Measurements from ENCODE around the gene C20orf144.
"Not testable (repeated sequence)": the region's sequence is repeated elsewhere in the genome, so short reads cannot be mapped to it uniquely, and the experiment has no call there.

C20orf144 gene

DNA sequence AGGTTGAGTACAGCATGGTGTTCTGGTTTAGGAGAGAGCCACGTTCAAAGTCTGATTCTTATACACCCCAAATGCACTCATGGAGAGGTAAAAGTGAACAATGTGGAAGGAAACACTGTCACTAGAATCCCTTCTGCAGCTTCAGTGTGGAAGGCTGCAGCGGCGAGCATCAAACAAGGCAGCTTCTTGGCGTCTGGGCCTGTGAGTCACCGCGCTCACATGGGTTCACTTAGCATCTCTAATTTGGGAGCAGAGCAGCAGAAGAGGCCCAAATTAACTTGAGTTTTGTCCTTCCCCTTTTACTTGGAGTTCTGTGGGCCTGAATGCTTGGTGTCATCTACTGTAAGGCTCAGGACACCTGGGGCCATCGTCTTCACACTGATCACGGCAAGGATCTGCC lies 35.0 kb downstream of the C20orf144 start:
- DNase-seq (ENCODE audit: low read depth) = peak; percentile 54

DNA sequence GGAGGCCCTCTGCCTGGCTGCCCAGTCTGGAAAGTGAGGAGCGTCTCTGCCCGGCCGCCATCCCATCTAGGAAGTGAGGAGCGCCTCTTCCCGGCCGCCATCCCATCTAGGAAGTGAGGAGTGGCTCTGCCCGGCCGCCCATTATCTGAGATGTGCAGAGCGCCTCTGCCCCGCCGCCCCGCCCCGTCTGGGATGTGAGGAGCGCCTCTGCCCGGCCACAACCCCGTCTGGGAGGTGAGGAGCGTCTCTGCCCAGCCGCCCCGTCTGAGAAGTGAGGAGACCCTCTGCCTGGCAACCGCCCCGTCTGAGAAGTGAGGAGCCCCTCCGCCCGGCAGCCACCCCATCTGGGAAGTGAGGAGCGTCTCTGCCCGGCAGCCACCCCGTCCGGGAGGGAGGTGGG lies 36.8 kb downstream of the C20orf144 start:
- not testable (repeated sequence) for DNase-seq (ENCODE audit: low read depth)

- DNase-seq (ENCODE audit: low read depth) = not testable (repeated sequence)
Observed at GRCh38 chr20:33700696-33701441, 38.7 kb downstream of the C20orf144 start.

DNA sequence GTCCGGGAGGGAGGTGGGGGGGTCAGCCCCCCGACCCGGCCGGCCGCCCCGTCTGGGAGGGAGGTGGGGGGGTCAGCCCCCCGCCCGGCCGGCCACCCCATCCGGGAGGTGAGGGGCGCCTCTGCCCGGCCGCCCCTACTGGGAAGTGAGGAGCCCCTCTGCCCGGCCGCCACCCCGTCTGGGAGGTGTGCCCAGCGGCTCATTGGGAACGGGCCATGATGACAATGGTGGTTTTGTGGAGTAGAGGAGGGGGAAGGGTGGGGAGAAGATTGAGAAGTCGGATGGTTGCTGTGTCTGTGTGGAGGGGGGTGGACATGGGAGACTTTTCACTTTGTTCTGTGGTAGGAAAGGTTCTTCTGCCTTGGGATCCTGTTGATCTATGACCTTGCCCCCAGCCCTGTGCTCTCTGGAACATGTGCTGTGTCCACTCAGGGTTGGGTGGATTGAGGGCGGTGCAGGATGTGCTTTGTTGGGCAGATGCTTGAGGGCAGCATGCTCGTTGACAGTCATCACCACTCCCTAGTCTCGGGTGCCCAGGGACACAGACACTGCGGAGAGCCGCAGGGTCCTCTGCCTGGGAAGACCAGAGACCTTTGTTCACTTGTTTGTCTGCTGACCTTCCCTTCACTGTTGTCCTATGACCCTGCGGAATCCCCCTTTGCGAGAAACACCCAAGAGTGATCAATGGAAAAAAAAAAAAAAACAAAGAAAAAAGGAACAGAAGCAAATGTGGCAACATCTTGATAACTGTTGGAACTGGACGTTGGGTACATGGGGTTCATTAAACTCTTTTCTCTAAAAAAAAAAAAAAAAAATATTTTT lies 39.7 kb downstream of the C20orf144 start:
- DNase-seq (ENCODE audit: low read depth) = no peak

DNA sequence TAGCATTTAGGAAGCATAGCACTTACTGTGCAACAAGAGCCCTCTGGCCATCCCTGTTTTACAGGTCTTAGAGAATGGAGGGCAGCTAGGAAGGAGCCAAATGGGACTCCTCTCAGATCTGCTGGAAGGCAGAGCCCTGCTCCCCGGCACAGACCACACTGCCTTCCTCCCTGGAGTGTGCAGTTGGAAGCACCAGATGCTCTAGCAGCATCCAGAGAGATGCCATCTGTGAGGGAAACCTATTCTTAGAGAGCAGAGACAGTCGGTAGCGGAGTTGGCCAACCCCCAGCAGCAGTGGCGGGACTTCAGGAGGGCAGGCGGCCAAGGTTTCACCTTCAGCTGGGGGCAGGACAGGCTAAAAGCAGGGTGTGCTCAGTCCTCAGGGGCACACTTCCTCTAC lies 40.7 kb downstream of the C20orf144 start:
- DNase-seq (ENCODE audit: low read depth) = no peak

GRCh38 chr20:33703498-33704137 lies 41.5 kb downstream of the C20orf144 start:
- no peak for DNase-seq (ENCODE audit: low read depth)

- DNase-seq (ENCODE audit: low read depth) = peak; percentile 30
Observed at GRCh38 chr20:33704197-33704924, 42.2 kb downstream of the C20orf144 start.

DNA sequence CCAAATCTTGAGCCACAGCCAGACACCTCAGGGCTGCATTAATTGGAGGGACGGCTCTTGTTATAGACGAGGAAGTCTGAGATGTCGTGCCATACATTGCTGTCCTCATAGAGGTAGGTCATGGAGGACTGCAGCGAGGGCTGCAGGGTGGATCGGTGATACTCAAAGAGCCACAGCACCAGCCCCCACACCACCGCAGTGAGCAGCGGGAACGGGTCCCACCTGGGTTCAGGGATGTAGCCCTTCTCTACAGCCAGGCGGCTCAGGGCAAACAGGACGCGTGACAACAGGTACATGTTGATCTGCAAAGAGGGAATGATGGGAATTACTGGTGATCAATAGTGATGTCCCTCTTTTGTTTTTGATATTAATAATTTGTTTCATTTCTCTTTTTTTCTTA lies 45.5 kb downstream of the C20orf144 start:
- no peak for DNase-seq (ENCODE audit: low read depth)

DNA sequence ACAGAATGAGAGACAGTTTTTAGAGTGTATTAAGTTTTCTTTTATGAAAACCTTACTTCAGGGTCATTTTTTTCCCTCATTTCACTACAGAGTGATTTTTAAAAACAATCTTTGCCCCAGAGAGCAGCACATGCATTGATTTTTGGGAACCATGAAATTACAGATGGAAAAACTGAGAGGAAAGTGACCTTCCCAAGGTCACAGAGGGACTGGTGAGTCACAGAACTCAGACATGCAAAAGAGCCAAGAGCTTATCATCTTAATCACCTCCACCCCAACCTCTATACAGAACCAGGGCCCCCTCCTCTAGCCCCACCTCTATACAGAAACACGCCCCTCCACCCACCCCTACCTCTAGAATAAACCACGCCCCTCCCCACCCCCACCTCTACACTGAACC lies 47.3 kb downstream of the C20orf144 start:
- DNase-seq (ENCODE audit: low read depth) = peak; percentile 33

GRCh38 chr20:33709905-33710541 lies 47.9 kb downstream of the C20orf144 start:
- no peak for DNase-seq (ENCODE audit: low read depth)

DNA sequence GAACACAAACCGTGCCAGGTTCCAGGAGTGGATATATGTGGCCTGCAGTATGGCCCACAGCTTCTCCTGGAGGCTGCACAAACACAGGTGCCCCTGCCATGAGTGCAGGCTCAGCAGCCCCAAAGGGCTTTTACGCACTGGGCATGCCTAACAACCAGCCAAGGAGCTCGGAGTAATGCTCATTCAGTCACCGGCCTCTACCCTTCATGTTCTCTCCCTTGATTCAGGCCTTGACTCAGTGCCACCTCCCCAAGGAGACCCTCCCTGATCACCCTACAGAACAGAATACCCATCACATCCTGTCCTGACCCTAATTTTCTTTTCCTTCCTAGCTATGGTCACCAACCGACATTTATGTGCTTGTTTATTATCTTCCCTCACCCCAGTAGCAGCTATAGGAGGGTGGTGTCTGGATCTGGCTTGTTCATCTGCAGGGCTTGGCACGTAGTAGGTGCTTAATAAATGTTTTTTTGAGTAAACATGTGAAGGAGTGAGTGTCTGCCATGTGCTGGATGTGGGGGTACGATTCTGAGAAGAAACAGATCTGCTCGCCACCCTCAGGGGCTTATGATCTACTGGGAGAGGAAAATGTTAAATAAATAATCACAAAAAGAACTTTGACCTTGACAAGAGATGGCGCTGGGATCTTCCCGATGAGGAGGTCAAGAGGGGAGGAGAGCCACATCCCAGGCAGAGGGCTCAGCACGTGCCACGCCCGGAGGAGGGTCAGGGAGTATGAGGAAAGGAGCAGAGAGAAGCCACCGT lies 48.7 kb downstream of the C20orf144 start:
- DNase-seq (ENCODE audit: low read depth) = no peak

GRCh38 chr20:33711446-33711738 lies 49.3 kb downstream of the C20orf144 start:
- no peak for DNase-seq (ENCODE audit: low read depth)

All from ELR (cell line).